A549 treated with AZD9567 at 1 μM for 4 hours (cell line): ENCODE measurements around the gene ELMOD3. TPM values are rescaled to one million over a fixed set of nuclear protein-coding genes. Genes with fewer than 3 reads are reported as not detected.

Source experiments
- total RNA-seq: library from RNA; stranded (reverse); fragments of 200-300 nt; extraction: Qiagen RNA extraction; gene quantifications from 5 replicates; pipeline ENCODE4 v1.2.3, GENCODE V29; 2022; ENCODE audit not compliant: insufficient read depth

ELMOD3 gene
- 10.1 to 11.7 TPM (median 10.6 TPM) in 5 replicates for total RNA-seq

GRCh38 chr2:85354286-85355072 is at the start of gene ELMOD3, which contains the start of gene RETSAT:
Gene ELMOD3 (plus strand): TSS chr2:85354769. CDS start chr2:85357199, 2,430 bp downstream.
Gene RETSAT (minus strand): TSS chr2:85354528. CDS start chr2:85354507, 21 bp downstream.

DNA sequence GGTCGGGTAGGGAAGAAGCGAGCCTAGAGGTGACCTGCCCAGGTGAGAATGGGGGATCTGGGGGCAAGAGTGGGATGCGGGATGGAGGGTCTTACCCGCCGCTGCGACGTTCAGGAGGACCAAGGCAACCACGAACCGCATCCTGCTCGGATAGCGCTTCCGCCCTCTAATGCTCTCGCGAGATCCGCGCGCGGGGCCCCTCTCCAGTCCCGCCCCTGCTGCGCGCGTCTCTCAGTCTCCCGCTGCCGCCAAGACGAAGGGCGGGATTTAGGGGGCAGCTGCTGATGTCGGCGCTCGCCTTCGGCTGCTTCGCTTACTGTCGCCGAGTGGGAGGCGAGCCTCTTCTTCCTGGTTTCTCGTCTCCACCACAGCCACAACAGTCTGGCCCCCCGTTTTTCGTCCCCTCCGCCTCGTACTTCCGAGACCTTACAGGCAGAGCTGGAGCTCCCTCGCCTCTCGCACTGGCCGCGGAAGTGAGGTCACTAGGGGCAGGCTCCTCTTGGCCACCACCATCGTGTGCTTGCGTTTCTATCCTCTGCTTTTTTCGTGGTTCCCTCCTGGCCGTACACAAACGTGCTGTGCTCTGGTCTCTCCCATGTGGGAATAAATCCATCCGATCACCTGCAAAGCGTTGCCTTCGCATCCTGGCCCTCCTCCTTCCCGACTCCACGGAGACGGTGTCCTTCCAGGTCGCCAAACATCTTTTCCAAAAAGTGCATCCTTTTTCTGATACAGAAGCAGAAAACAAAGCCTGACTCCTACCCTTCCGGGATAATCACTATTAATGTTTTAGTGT is 26.5 kb upstream of the ELMOD3 start, which contains the start of gene TGOLN2:
Gene TGOLN2 (minus strand): TSS at position 168 of the 796 bp plus-strand sequence. CDS start 27 bp downstream, at position 141.

GRCh38 chr2:85409845-85410583 is 55.4 kb downstream of the ELMOD3 start, which contains the start of gene CAPG:
Gene CAPG (minus strand): TSS chr2:85410366. CDS start chr2:85402145, 8,221 bp downstream.

GRCh38 chr2:85418132-85419008 is 63.8 kb downstream of the ELMOD3 start, which contains the start of gene SH2D6:
Gene SH2D6 (plus strand): TSS chr2:85418714. CDS start chr2:85429466, 10,752 bp downstream.

Other genes starting within 250 kb of the ELMOD3 start
- 5.9 to 10.4 TPM (median 9.3 TPM) in 5 replicates for gene TCF7L1, start 221.4 kb upstream of the ELMOD3 start, total RNA-seq
- 87.8 to 101 TPM (median 100 TPM) in 5 replicates for gene TGOLN2, start 26.8 kb upstream of the ELMOD3 start, total RNA-seq
- 60.5 to 64.7 TPM (median 62.8 TPM) in 5 replicates for gene RETSAT, start 241 bp upstream of the ELMOD3 start, total RNA-seq
- 78.5 to 119 TPM (median 92.0 TPM) in 5 replicates for gene CAPG, start 55.6 kb downstream of the ELMOD3 start, total RNA-seq
- gene SH2D6, start 63.9 kb downstream of the ELMOD3 start, total RNA-seq, result 0.52 to 0.85 TPM (median 0.70 TPM) in 4 of 5 replicates, not detected in the other
- gene MAT2A, start 184.4 kb downstream of the ELMOD3 start, total RNA-seq, result 546 to 642 TPM (median 577 TPM) in 5 replicates
- 37.0 to 44.7 TPM (median 43.0 TPM) in 5 replicates for gene GGCX, start 206.7 kb downstream of the ELMOD3 start, total RNA-seq
- 13.3 to 18.8 TPM (median 17.4 TPM) in 5 replicates for gene VAMP8, start 222.8 kb downstream of the ELMOD3 start, total RNA-seq
- 0.22 to 0.26 TPM in 2 of 5 replicates, not detected in the others for gene VAMP5, start 229.7 kb downstream of the ELMOD3 start, total RNA-seq
- gene RNF181, start 241.0 kb downstream of the ELMOD3 start, total RNA-seq, result 195 to 199 TPM (median 198 TPM) in 5 replicates
- 11.9 to 18.9 TPM (median 15.7 TPM) in 5 replicates for gene TMEM150A, start 247.9 kb downstream of the ELMOD3 start, total RNA-seq